MM.1S (cell line): ENCODE data around the gene DGCR6L.

Source experiments
- CTCF ChIP-seq: fragments of 300-600 bp; sonication (generic); IDR thresholded peaks from 2 replicates; pipeline ENCODE4 v1.5.1; 2016; ENCODE audit warnings: antibody characterized with exemption, low read length, mixed read lengths
- EZH2phosphoT487 ChIP-seq: fragments of 300-600 bp; sonication (generic); IDR thresholded peaks from 2 replicates; pipeline ENCODE4 v1.6.1; 2018; ENCODE audit warnings: antibody characterized with exemption, low read length

DNA sequence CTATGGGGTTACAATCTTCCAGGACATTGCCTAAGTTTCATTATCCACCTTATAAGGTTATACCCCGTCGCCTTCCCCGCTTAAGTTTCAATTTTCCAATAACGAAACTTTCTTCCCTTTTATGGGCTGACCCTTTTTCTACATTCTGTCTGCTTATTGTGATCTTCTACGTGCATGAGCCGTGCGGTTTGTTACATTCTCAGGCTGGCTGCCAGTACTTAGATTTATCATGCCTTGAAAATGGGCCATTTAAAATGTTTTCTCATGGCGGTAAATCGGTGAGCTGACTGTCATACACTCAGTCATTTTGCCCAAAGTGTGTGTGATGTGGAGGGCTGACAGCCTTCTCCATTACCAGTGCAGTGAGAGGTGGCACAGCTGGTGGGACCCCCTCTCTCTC is 23.3 kb downstream of the DGCR6L start:
- TF ChIP-seq EZH2phosphoT487 (no peak), CTCF (no peak)
